GM23338 (cell line): ENCODE measurements around the gene CACNA1C. TPM values are rescaled to one million over a fixed set of nuclear protein-coding genes. Genes with fewer than 3 reads are reported as not detected.

Source experiments
- ATAC-seq: fragments of 200-7000 bp; cut with Tn5 transposase; 3 replicates; pipeline ENCODE4 v1.9.1; 2020
- DNase-seq: peaks from one replicate; pipeline ENCODE4 v3.0.0-alpha.2; 2015; ENCODE audit warnings: low spot score
- H2AFZ ChIP-seq: fragments of 200-600 bp; sonication (generic); 2 replicates; pipeline ENCODE4 v1.8.0; 2016; ENCODE audit warnings: antibody characterized with exemption, mild to moderate bottlenecking, moderate library complexity
- H3F3A ChIP-seq: fragments of 200-600 bp; sonication (generic); replicated peaks from 2 replicates; pipeline ENCODE4 v1.8.0; 2017; ENCODE audit warnings: antibody characterized with exemption, mixed run types, low read depth
- H3K27ac ChIP-seq: fragments of 200-600 bp; sonication (generic); 2 replicates; pipeline ENCODE4 v1.6.1; 2016; ENCODE audit warnings: low read depth
- H3K27me3 ChIP-seq: fragments of 200-600 bp; sonication (generic); 2 replicates; pipeline ENCODE4 v1.8.0; 2016; ENCODE audit warnings: mild to moderate bottlenecking, mixed run types, moderate library complexity; ENCODE audit not compliant: insufficient read depth
- H3K36me3 ChIP-seq: fragments of 200-600 bp; sonication (generic); 2 replicates; pipeline ENCODE4 v1.8.0; 2016; ENCODE audit warnings: mild to moderate bottlenecking; ENCODE audit not compliant: insufficient read depth
- H3K4me1 ChIP-seq: fragments of 200-600 bp; sonication (generic); 2 replicates; pipeline ENCODE4 v1.8.0; 2016; ENCODE audit warnings: mild to moderate bottlenecking, moderate library complexity; ENCODE audit not compliant: insufficient read depth
- H3K4me2 ChIP-seq: fragments of 200-600 bp; sonication (generic); 2 replicates; pipeline ENCODE4 v1.7.1; 2017; ENCODE audit warnings: mixed run types
- H3K4me3 ChIP-seq: fragments of 200-600 bp; sonication (generic); 2 replicates; pipeline ENCODE4 v1.6.1; 2016; ENCODE audit warnings: mixed run types
- H3K79me2 ChIP-seq: fragments of 200-600 bp; sonication (generic); replicated peaks from 2 replicates; pipeline ENCODE4 v1.8.0; 2017; ENCODE audit warnings: mild to moderate bottlenecking; ENCODE audit not compliant: insufficient read depth
- H3K9me2 ChIP-seq: fragments of 200-600 bp; sonication (generic); 2 replicates; pipeline ENCODE4 v1.8.0; 2017; ENCODE audit not compliant: insufficient read depth
- H4K20me1 ChIP-seq: fragments of 200-600 bp; sonication (generic); replicated peaks from 2 replicates; pipeline ENCODE4 v1.8.0; 2017; ENCODE audit warnings: mild to moderate bottlenecking; ENCODE audit not compliant: insufficient read depth
- H3K27ac Mint-ChIP-seq: 2 replicates; pipeline ENCODE4 v1.8.0; 2020; ENCODE audit warnings: inconsistent platforms, mild to moderate bottlenecking, moderate library complexity, mixed read lengths
- H3K27me3 Mint-ChIP-seq: 3 replicates; pipeline ENCODE4 v1.8.0; 2022; ENCODE audit warnings: low read depth, mild to moderate bottlenecking, moderate library complexity, mixed read lengths, inconsistent platforms; ENCODE audit not compliant: insufficient read depth, poor library complexity
- H3K36me3 Mint-ChIP-seq: 3 replicates; pipeline ENCODE4 v1.8.0; 2021; ENCODE audit warnings: low read depth, mild to moderate bottlenecking, inconsistent platforms, moderate library complexity, mixed read lengths
- H3K4me1 Mint-ChIP-seq: 3 replicates; pipeline ENCODE4 v1.8.0; 2020; ENCODE audit warnings: mild to moderate bottlenecking, inconsistent platforms, mixed read lengths
- H3K4me3 Mint-ChIP-seq: 3 replicates; pipeline ENCODE4 v1.8.0; 2021; ENCODE audit warnings: moderate library complexity, mild to moderate bottlenecking, inconsistent platforms, mixed read lengths
- H3K9me3 Mint-ChIP-seq: 3 replicates; pipeline ENCODE4 v1.8.0; 2020; ENCODE audit warnings: moderate library complexity, mild to moderate bottlenecking, inconsistent platforms, mixed read lengths
- CREB1 ChIP-seq: fragments of 250-450 bp; sonication (Bioruptor Pico); IDR thresholded peaks from 2 replicates; pipeline ENCODE4 v1.5.0; 2020; ENCODE audit warnings: low read depth, mild to moderate bottlenecking, moderate library complexity
- EZH2 ChIP-seq: fragments of 200-600 bp; sonication (generic); IDR thresholded peaks from one replicate; pipeline ENCODE4 v1.8.0; 2017; ENCODE audit warnings: antibody characterized with exemption, mild to moderate bottlenecking, low read depth; ENCODE audit not compliant: unreplicated experiment
- NANOG ChIP-seq: IDR thresholded peaks from 2 replicates; pipeline ENCODE4 v1.6.1; 2016; ENCODE audit warnings: antibody characterized with exemption, borderline replicate concordance
- POLR2AphosphoS5 ChIP-seq: IDR thresholded peaks from 2 replicates; pipeline ENCODE4 v1.6.1; 2016; ENCODE audit warnings: antibody characterized with exemption, low read depth
- STAT1 ChIP-seq: IDR thresholded peaks from one replicate; pipeline ENCODE4 v1.6.1; 2016; ENCODE audit warnings: antibody characterized with exemption; ENCODE audit not compliant: unreplicated experiment
- ZNF114 ChIP-seq: fragments of 250-450 bp; sonication (Bioruptor Pico); IDR thresholded peaks from 2 replicates; pipeline ENCODE4 v1.5.0; 2020; ENCODE audit warnings: mild to moderate bottlenecking, moderate library complexity
- ZNF331 ChIP-seq: fragments of 250-450 bp; sonication (Bioruptor Pico); IDR thresholded peaks from 2 replicates; pipeline ENCODE4 v1.5.0; 2020; ENCODE audit warnings: low read depth, mild to moderate bottlenecking, moderate library complexity
- polyA plus RNA-seq: library from polyadenylated mRNA; unstranded; fragments of >200 nt; fragmentation: Nextera tagmentation; extraction: Ambion mirVana; gene quantifications from 2 replicates; pipeline ENCODE4 v1.2.1, GENCODE V29; 2016
- total RNA-seq: library from RNA; depleted of rRNA; stranded (reverse); fragments of >200 nt; shearing (Covaris generic); gene quantifications from 2 replicates; pipeline ENCODE4 v1.2.3, GENCODE V29; 2014
- TF ChIP-seq, protein P1 (sequence below), 2 experiments: fragments of 200-600 bp in 1 of 2; sonication (generic) in 1 of 2; conservative IDR thresholded peaks; 2 replicates each; pipeline versions ENCODE4 v1.5.1 to v1.6.1; 2016 to 2017; ENCODE audit warnings: antibody characterized with exemption in 2 of 2, low read depth in 2 of 2, mild to moderate bottlenecking in 2 of 2, moderate library complexity in 1 of 2
- TF ChIP-seq, protein P2 (sequence below): IDR thresholded peaks from 2 replicates; pipeline ENCODE4 v1.6.1; 2016; ENCODE audit warnings: antibody characterized with exemption
- TF ChIP-seq, protein P3 (sequence below): IDR thresholded peaks from one replicate; pipeline ENCODE4 v1.6.1; 2018; ENCODE audit warnings: antibody characterized with exemption; ENCODE audit not compliant: unreplicated experiment

The CACNA1C gene
- total and polyA plus RNA-seq, 2 experiments from 2014 or later: 0.78 to 2.1 TPM

DNA sequence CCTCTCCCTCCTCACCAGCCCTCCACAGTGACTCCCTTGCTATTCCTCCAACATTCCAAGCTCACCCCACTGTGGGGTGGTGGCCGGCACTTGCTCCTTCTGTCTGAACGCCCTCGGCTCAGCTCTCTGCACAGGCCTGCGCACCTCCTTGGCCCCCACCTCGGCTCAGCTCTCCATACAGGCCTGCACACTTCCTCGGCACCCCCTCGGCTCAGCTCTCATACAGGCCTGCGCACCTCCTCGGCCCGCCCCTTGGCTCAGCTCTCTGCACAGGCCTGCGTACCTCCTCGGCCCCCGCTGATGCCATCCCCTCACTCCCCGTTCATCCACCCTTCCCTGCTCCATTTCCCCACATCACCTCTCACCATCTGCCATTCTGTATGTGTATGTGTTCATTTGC is 409.3 kb downstream of the CACNA1C start:
- H3K4me3 Mint-ChIP-seq: no peak overlapping the region
- Histone ChIP-seq H3K27ac (no peak overlapping the region), H2AFZ (no peak overlapping the region), H4K20me1 (no peaks in the 10 kb centered on the region), H3K4me2 (no peak overlapping the region), H3K9me2 (no peaks in the 10 kb centered on the region), H3K36me3 (no peaks in the 10 kb centered on the region), H3K4me1 (no peaks in the 10 kb centered on the region), H3K27me3 (no peaks in the 10 kb centered on the region), H3K4me3 (no peak overlapping the region), H3F3A (no peaks in the 10 kb centered on the region), H3K79me2 (no peaks in the 10 kb centered on the region)
- H3K27ac Mint-ChIP-seq: no peak overlapping the region
- no peaks in the 10 kb centered on the region for H3K9me3 Mint-ChIP-seq
- H3K36me3 Mint-ChIP-seq: no peaks in the 10 kb centered on the region
- no peak for DNase-seq
- H3K4me1 Mint-ChIP-seq: peaks cover 6% of the 10 kb centered on the region; the same call in 2 of the 3 replicates
- no peak for TF ChIP-seq ZNF114 (CRISPR knock-in tag)
- TF ChIP-seq, protein P1, sequence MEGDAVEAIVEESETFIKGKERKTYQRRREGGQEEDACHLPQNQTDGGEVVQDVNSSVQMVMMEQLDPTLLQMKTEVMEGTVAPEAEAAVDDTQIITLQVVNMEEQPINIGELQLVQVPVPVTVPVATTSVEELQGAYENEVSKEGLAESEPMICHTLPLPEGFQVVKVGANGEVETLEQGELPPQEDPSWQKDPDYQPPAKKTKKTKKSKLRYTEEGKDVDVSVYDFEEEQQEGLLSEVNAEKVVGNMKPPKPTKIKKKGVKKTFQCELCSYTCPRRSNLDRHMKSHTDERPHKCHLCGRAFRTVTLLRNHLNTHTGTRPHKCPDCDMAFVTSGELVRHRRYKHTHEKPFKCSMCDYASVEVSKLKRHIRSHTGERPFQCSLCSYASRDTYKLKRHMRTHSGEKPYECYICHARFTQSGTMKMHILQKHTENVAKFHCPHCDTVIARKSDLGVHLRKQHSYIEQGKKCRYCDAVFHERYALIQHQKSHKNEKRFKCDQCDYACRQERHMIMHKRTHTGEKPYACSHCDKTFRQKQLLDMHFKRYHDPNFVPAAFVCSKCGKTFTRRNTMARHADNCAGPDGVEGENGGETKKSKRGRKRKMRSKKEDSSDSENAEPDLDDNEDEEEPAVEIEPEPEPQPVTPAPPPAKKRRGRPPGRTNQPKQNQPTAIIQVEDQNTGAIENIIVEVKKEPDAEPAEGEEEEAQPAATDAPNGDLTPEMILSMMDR (conservative IDR thresholded peaks at IDR 0.05; ENCODE audit: low read depth in 2 of 2): no peak
- TF ChIP-seq, protein P2, sequence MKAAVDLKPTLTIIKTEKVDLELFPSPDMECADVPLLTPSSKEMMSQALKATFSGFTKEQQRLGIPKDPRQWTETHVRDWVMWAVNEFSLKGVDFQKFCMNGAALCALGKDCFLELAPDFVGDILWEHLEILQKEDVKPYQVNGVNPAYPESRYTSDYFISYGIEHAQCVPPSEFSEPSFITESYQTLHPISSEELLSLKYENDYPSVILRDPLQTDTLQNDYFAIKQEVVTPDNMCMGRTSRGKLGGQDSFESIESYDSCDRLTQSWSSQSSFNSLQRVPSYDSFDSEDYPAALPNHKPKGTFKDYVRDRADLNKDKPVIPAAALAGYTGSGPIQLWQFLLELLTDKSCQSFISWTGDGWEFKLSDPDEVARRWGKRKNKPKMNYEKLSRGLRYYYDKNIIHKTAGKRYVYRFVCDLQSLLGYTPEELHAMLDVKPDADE: no peak
- no peak for TF ChIP-seq EZH2
- no peak for TF ChIP-seq STAT1
- TF ChIP-seq, protein P3, sequence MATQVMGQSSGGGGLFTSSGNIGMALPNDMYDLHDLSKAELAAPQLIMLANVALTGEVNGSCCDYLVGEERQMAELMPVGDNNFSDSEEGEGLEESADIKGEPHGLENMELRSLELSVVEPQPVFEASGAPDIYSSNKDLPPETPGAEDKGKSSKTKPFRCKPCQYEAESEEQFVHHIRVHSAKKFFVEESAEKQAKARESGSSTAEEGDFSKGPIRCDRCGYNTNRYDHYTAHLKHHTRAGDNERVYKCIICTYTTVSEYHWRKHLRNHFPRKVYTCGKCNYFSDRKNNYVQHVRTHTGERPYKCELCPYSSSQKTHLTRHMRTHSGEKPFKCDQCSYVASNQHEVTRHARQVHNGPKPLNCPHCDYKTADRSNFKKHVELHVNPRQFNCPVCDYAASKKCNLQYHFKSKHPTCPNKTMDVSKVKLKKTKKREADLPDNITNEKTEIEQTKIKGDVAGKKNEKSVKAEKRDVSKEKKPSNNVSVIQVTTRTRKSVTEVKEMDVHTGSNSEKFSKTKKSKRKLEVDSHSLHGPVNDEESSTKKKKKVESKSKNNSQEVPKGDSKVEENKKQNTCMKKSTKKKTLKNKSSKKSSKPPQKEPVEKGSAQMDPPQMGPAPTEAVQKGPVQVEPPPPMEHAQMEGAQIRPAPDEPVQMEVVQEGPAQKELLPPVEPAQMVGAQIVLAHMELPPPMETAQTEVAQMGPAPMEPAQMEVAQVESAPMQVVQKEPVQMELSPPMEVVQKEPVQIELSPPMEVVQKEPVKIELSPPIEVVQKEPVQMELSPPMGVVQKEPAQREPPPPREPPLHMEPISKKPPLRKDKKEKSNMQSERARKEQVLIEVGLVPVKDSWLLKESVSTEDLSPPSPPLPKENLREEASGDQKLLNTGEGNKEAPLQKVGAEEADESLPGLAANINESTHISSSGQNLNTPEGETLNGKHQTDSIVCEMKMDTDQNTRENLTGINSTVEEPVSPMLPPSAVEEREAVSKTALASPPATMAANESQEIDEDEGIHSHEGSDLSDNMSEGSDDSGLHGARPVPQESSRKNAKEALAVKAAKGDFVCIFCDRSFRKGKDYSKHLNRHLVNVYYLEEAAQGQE: no peak
- ATAC-seq: no peak
- H3K27me3 Mint-ChIP-seq: no peaks in the 10 kb centered on the region

DNA sequence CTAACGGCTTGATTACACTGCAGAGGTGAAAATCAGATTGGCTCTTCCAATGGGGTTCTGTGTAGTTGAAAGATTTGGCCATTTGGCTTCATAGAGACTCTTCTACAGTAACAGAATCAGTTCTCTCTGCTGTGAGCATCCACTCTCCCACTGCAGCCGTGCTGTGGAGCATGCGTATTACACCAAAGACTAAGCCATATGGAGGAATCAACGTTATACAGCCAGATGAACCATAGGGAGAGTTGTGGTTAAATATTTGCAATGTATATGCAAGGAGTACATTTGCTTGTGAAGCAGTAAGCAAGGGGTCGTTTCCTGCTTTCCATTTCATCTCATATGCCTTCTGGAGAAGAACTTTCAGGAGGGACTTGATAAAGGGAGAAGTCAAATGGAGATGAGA is 410.9 kb downstream of the CACNA1C start:
- H3K4me3 Mint-ChIP-seq: no peak overlapping the region
- ATAC-seq: no peak
- TF ChIP-seq ZNF331 (CRISPR knock-in tag) (no peak), STAT1 (no peak), POLR2AphosphoS5 (no peak), NANOG (no peak), CREB1 (no peak)
- TF ChIP-seq, protein P3: no peak

More for the DNA sequence above, 410.9 kb downstream of the CACNA1C start:
- Histone ChIP-seq H3K27ac (no peak overlapping the region), H3K4me2 (no peak overlapping the region), H4K20me1 (no peaks in the 10 kb centered on the region), H3K27me3 (no peaks in the 10 kb centered on the region), H3F3A (no peaks in the 10 kb centered on the region), H3K4me3 (no peak overlapping the region), H2AFZ (no peak overlapping the region), H3K9me2 (no peaks in the 10 kb centered on the region), H3K4me1 (no peaks in the 10 kb centered on the region), H3K36me3 (no peaks in the 10 kb centered on the region), H3K79me2 (no peaks in the 10 kb centered on the region)
- H3K27ac Mint-ChIP-seq: no peak overlapping the region
- H3K4me1 Mint-ChIP-seq: peaks cover 2% of the 10 kb centered on the region; the same call in 2 of the 3 replicates
- no peaks in the 10 kb centered on the region for H3K36me3 Mint-ChIP-seq
- H3K27me3 Mint-ChIP-seq: no peaks in the 10 kb centered on the region
- DNase-seq: no peak
- no peaks in the 10 kb centered on the region for H3K9me3 Mint-ChIP-seq
